Activated CD4-positive, alpha-beta T cell treated with anti-CD3 and anti-CD28 coated beads, Interleukin-2, amount 10 ng/mL, durations not matched to agents 24 days and 14 days (primary cell): ENCODE results near the gene STK39. TPM values are rescaled to one million over a fixed set of nuclear protein-coding genes. Genes with fewer than 3 reads are reported as not detected.

Experiments used
- DNase-seq: peaks from one replicate; pipeline ENCODE4 v3.0.0; 2022
- H3K27ac Mint-ChIP-seq: one replicate; pipeline ENCODE4 v1.8.0; 2022; ENCODE audit warnings: mild to moderate bottlenecking, mixed read lengths
- H3K27me3 Mint-ChIP-seq: one replicate; pipeline ENCODE4 v1.8.0; 2022; ENCODE audit warnings: mixed read lengths
- H3K36me3 Mint-ChIP-seq: one replicate; pipeline ENCODE4 v1.8.0; 2022; ENCODE audit warnings: low read depth, mild to moderate bottlenecking, mixed read lengths
- H3K4me1 Mint-ChIP-seq: one replicate; pipeline ENCODE4 v1.8.0; 2021; ENCODE audit warnings: mixed read lengths
- H3K4me3 Mint-ChIP-seq: one replicate; pipeline ENCODE4 v1.8.0; 2022; ENCODE audit warnings: mild to moderate bottlenecking, moderate library complexity, mixed read lengths
- H3K9me3 Mint-ChIP-seq: one replicate; pipeline ENCODE4 v1.8.0; 2021; ENCODE audit warnings: mixed read lengths
- intact Hi-C: fragments of 100-400 bp; cut with micrococcal nuclease; formaldehyde crosslinking; loops from one replicate; pipeline ENCODE4 v1.15.1; 2023
- total RNA-seq: library from RNA; stranded (reverse); gene quantifications from 2 replicates; pipeline ENCODE4 v1.2.3, GENCODE V29; 2022

The STK39 gene
- total RNA-seq, 1 donor from 2014 or later, result 40.9 TPM

DNA sequence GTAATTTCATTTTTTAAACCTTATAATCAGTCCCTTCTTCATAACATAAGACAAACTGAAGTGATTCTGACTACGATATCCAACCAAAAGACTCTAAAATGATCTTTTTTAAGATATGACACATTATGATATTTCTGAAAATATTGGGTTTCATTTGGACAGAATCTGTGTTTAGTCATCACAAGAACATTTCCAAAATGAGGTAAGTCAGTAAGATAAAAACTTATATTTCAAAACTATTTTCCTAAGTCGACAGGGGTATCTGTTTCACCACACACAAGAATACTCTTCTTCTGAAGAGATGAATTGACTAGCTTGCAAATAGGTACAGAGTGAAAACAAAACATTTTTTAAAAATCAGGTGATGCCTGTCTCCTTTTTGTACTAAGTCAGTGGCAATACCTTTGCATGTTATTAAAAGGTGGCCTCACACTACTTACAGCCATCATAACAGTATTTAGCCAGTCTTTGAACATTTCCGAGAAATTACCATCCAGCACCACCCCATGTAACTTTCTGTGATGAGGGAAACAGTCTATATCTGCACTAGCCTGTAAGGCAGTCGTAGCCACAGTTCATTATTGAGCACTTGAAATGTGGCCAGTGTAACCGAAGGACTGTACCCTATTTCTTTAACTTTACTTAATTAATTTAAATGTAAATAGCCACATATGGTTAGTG lies 13.5 kb downstream of the STK39 start:
- peaks cover 21% of the 10 kb centered on the region for H3K4me1 Mint-ChIP-seq
- peaks cover 46% of the 10 kb centered on the region for H3K36me3 Mint-ChIP-seq
- H3K9me3 Mint-ChIP-seq, result peaks cover 4% of the 10 kb centered on the region
- no peak for DNase-seq
- intact Hi-C loops, result loop anchor here (1.0 kb wide), 3 partner anchors 9 to 39 kb away; no protein-coding TSS in a partner anchor
- peak overlapping the region; percentile 18 for H3K4me3 Mint-ChIP-seq
- H3K27ac Mint-ChIP-seq, result peak overlapping the region; percentile 60
- no peaks in the 10 kb centered on the region for H3K27me3 Mint-ChIP-seq

DNA sequence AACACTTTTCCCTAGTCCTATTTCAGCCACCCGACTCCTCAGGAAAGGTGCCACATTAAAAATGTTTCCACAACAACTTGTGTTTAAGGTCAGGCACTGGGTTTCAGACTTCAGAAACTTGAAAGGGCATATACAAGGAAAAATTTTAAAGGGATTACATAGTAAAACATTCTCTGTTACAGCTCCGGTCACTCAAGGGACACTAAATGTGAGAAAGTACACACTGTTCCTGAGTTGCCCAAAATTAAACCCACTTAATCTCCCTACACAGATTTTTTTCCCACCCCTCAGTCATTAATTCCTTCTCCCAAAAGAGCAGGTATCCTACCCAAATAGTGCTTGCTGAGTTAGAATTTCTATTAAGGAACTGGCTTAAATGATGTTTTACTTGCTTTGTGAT lies 14.2 kb downstream of the STK39 start:
- peaks cover 21% of the 10 kb centered on the region for H3K4me1 Mint-ChIP-seq
- H3K9me3 Mint-ChIP-seq, result peaks cover 4% of the 10 kb centered on the region
- H3K27ac Mint-ChIP-seq, result no peak overlapping the region
- H3K36me3 Mint-ChIP-seq, result peaks cover 46% of the 10 kb centered on the region
- no peaks in the 10 kb centered on the region for H3K27me3 Mint-ChIP-seq
- DNase-seq, result no peak
- no peak overlapping the region for H3K4me3 Mint-ChIP-seq
- intact Hi-C loops, result no loop called here

- no peaks in the 10 kb centered on the region for H3K27me3 Mint-ChIP-seq
- H3K4me3 Mint-ChIP-seq, result no peak overlapping the region
- peaks cover 34% of the 10 kb centered on the region for H3K36me3 Mint-ChIP-seq
- H3K27ac Mint-ChIP-seq, result no peak overlapping the region
- DNase-seq, result no peak
- intact Hi-C loops, result no loop called here
- H3K4me1 Mint-ChIP-seq, result peaks cover 15% of the 10 kb centered on the region
- peaks cover 4% of the 10 kb centered on the region for H3K9me3 Mint-ChIP-seq
Measured at GRCh38 chr2:168231609-168232241, 15.7 kb downstream of the STK39 start.

DNA sequence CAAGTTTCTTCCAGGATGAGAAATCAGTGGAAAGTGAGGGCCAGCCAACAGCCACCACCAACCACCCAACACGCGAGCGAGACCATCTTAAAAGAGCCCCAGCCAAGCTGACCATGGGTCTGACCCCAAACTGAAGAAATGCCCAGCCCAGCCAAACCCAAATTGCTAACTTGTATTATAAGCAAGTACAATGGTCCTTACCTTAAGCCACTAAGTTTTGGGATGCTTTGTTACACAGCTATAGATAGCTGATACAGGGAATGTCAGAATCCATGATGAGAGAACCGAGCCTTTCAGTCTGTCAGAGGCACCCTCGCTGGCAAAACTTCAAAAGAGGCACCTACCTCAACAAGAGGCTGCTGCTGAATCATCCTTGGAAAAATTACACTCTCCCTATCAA lies 17.0 kb downstream of the STK39 start:
- Mint-ChIP-seq H3K27ac (no peak overlapping the region), H3K9me3 (peaks cover 4% of the 10 kb centered on the region), H3K36me3 (peaks cover 30% of the 10 kb centered on the region), H3K4me3 (no peak overlapping the region), H3K4me1 (peaks cover 17% of the 10 kb centered on the region), H3K27me3 (no peaks in the 10 kb centered on the region)
- DNase-seq, result no peak
- intact Hi-C loops, result no loop called here

DNA sequence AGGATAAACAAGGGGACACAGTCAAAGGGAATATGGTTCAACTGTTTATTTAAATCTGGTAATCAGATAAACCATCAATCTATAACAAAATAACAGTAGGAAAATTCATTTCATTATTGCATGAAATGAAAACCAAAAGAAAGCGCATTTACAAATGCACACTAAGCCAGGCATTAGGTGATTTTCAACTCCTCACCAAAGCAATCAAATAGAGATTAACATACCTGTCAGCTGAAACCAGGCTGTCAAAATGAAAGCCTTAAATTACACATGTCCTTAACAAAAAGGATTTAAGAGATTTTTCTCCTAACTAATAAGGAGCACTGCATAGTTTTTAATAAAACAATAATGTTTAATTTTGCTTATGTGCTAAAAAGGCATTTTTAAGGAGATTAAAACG lies 23.0 kb downstream of the STK39 start:
- no peaks in the 10 kb centered on the region for H3K27me3 Mint-ChIP-seq
- intact Hi-C loops, result no loop called here
- H3K4me1 Mint-ChIP-seq, result peaks cover 11% of the 10 kb centered on the region
- H3K4me3 Mint-ChIP-seq, result no peak overlapping the region
- no peaks in the 10 kb centered on the region for H3K9me3 Mint-ChIP-seq
- peaks cover 11% of the 10 kb centered on the region for H3K36me3 Mint-ChIP-seq
- no peak overlapping the region for H3K27ac Mint-ChIP-seq
- DNase-seq, result no peak

DNA sequence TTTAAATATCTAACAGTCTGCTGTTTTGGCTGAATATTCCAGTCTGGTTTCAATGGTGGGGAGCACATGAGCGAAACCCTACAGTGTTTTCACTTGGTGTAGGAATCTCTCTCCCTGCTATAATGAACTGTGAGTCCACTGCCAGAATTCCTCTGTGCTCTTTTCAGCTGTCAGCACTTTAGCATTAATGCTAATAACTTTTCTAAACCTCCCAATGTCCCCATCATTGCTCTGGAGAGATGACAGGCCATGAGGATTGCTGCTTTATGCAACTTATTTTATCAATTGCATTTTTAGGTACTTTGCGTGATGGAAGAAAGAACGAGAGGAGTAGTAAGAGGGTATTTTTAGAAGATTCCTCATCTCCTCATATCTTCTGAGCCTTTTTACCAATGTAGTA lies 25.3 kb downstream of the STK39 start:
- Mint-ChIP-seq H3K27me3 (no peaks in the 10 kb centered on the region), H3K27ac (no peak overlapping the region), H3K4me3 (no peak overlapping the region), H3K36me3 (peaks cover 12% of the 10 kb centered on the region), H3K4me1 (peaks cover 11% of the 10 kb centered on the region), H3K9me3 (no peaks in the 10 kb centered on the region)
- DNase-seq, result no peak
- intact Hi-C loops, result no loop called here

- H3K4me3 Mint-ChIP-seq, result no peak overlapping the region
- H3K4me1 Mint-ChIP-seq, result peaks cover 11% of the 10 kb centered on the region
- DNase-seq, result no peak
- peaks cover 12% of the 10 kb centered on the region for H3K36me3 Mint-ChIP-seq
- intact Hi-C loops, result no loop called here
- no peaks in the 10 kb centered on the region for H3K27me3 Mint-ChIP-seq
- no peak overlapping the region for H3K27ac Mint-ChIP-seq
- H3K9me3 Mint-ChIP-seq, result no peaks in the 10 kb centered on the region
Measured at GRCh38 chr2:168220965-168221819, 26.2 kb downstream of the STK39 start.

GRCh38 chr2:168217920-168218319 lies 29.5 kb downstream of the STK39 start:
- DNase-seq, result no peak
- Mint-ChIP-seq H3K36me3 (peaks cover 15% of the 10 kb centered on the region), H3K27me3 (no peaks in the 10 kb centered on the region), H3K27ac (no peak overlapping the region), H3K4me3 (no peak overlapping the region), H3K9me3 (no peaks in the 10 kb centered on the region), H3K4me1 (peaks cover 12% of the 10 kb centered on the region)
- intact Hi-C loops, result loop anchor here (10.0 kb wide), 1 partner anchor 237 kb away; the partner anchor contains the start of gene CERS6

GRCh38 chr2:168216351-168217005 lies 30.9 kb downstream of the STK39 start:
- H3K9me3 Mint-ChIP-seq, result no peaks in the 10 kb centered on the region
- peaks cover 15% of the 10 kb centered on the region for H3K36me3 Mint-ChIP-seq
- H3K4me3 Mint-ChIP-seq, result no peak overlapping the region
- intact Hi-C loops, result loop anchor here (10.0 kb wide), 1 partner anchor 238 kb away; the partner anchor contains the start of gene CERS6
- DNase-seq, result no peak
- no peaks in the 10 kb centered on the region for H3K27me3 Mint-ChIP-seq
- H3K4me1 Mint-ChIP-seq, result peaks cover 24% of the 10 kb centered on the region
- no peak overlapping the region for H3K27ac Mint-ChIP-seq

DNA sequence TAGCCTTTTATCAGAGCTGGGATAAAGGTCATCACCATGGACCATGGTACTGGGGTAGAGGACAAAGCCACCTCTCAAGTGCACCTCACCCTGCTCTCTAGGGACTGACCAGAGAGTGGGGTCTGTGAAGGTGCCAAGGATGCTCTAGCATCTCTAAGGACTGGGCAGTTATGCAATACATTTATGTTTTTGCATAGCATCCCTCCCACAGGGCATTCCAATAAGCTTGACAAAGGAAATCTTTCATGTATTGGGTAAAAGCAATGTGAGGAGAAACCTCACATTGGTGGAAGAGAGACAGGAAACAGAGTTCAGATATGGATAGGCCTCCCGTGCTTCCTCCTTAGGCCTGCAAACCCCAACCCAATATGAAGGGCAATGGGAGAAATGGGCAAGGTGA lies 31.6 kb downstream of the STK39 start:
- no peaks in the 10 kb centered on the region for H3K9me3 Mint-ChIP-seq
- intact Hi-C loops, result loop anchor here (10.0 kb wide), 1 partner anchor 239 kb away; the partner anchor contains the start of gene CERS6
- no peak for DNase-seq
- H3K27ac Mint-ChIP-seq, result no peak overlapping the region
- H3K27me3 Mint-ChIP-seq, result no peaks in the 10 kb centered on the region
- H3K36me3 Mint-ChIP-seq, result peaks cover 14% of the 10 kb centered on the region
- H3K4me1 Mint-ChIP-seq, result peaks cover 26% of the 10 kb centered on the region
- H3K4me3 Mint-ChIP-seq, result no peak overlapping the region

GRCh38 chr2:168212866-168213265 lies 34.5 kb downstream of the STK39 start:
- Mint-ChIP-seq H3K36me3 (peaks cover 16% of the 10 kb centered on the region), H3K27ac (peak overlapping the region; percentile 29), H3K4me3 (no peak overlapping the region), H3K27me3 (no peaks in the 10 kb centered on the region), H3K4me1 (peaks cover 43% of the 10 kb centered on the region), H3K9me3 (no peaks in the 10 kb centered on the region)
- no peak for DNase-seq
- intact Hi-C loops, result loop anchor here (10.0 kb wide), 1 partner anchor 242 kb away; the partner anchor contains the start of gene CERS6

- Mint-ChIP-seq H3K4me3 (peak overlapping the region; percentile 72), H3K27me3 (no peaks in the 10 kb centered on the region), H3K27ac (peak overlapping the region; percentile 85), H3K4me1 (peaks cover 48% of the 10 kb centered on the region), H3K36me3 (peaks cover 19% of the 10 kb centered on the region), H3K9me3 (no peaks in the 10 kb centered on the region)
- intact Hi-C loops, result loop anchor here (10.0 kb wide), 1 partner anchor 243 kb away; the partner anchor contains the start of gene CERS6
- DNase-seq, result no peak
Measured at GRCh38 chr2:168212167-168212566, 35.2 kb downstream of the STK39 start.

DNA sequence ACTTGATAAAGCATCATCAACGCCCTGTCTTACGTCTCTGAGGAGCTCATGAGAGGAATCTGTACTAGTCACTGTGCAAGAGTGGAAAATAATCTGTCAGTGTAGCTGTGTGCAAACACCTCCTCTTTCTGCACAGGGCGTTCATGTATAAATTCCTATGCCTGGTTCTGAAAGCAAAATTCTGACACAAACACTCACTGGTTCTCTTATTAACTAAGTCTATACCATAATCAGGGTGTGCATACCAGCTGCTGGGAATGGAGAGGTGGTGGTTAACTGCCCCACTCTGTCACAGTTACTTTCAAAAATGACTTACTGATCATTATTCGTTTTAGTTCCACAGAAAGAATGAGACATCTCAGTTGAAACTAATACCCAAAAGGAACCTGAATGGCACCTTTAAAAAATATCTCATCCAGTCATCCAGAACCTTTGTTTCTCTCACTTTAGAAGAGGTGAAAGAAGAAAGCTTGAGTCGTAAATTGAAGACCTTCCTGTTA lies 35.7 kb downstream of the STK39 start:
- intact Hi-C loops, result loop anchor here (1.0 to 10.0 kb wide), 6 partner anchors 16 to 279 kb away; partner anchors contain the start of gene CERS6
- H3K27ac Mint-ChIP-seq, result peak overlapping the region; percentile 85

More for the DNA sequence above, 35.7 kb downstream of the STK39 start:
- Mint-ChIP-seq H3K4me1 (peaks cover 49% of the 10 kb centered on the region), H3K9me3 (no peaks in the 10 kb centered on the region), H3K4me3 (peak overlapping the region; percentile 72), H3K36me3 (peaks cover 19% of the 10 kb centered on the region), H3K27me3 (no peaks in the 10 kb centered on the region)
- no peak for DNase-seq
